ENCODE results near the gene FAM117A. TPM values are rescaled to one million over a fixed set of nuclear protein-coding genes. Genes with fewer than 3 reads are reported as not detected.

FAM117A gene
- total RNA-seq = 10 to 100 TPM; 17.7 TPM

- peak within 1 kb of the TSS; percentile 88 for H3K4me3 Mint-ChIP-seq
- H3K27me3 Mint-ChIP-seq (ENCODE audit: low read depth) = no peaks in the 10 kb centered on the region
- peak within 1 kb of the TSS; percentile 83 for H3K27ac Mint-ChIP-seq
- CTCF ChIA-PET = interaction anchor here (1.2 to 5.0 kb wide), 9 partner anchors 12 to 198 kb away, joined by 4 to 32 read pairs (median 5); partner anchors contain the start of genes NXPH3 and SLC35B1
- no peaks in the 10 kb centered on the region for H3K36me3 Mint-ChIP-seq (ENCODE audit: low read depth)
- intact Hi-C loops (cut with micrococcal nuclease) = loop anchor here (1.0 to 5.0 kb wide), 8 partner anchors 16 to 402 kb away; partner anchors contain the start of genes KAT7 and ZNF652
- no peaks in the 10 kb centered on the region for H3K9me3 Mint-ChIP-seq
- DNase-seq = peak; percentile 99
- peaks cover 47% of the 10 kb centered on the region for H3K4me1 Mint-ChIP-seq (ENCODE audit: low read depth)
Measured at GRCh38 chr17:49763735-49764558, at the start of gene FAM117A. Gene FAM117A (minus strand): TSS chr17:49764131. CDS start chr17:49764087, 44 bp downstream.

- intact Hi-C loops (cut with micrococcal nuclease) = no loop called here
- peaks cover 33% of the 10 kb centered on the region for H3K36me3 Mint-ChIP-seq (ENCODE audit: low read depth)
- H3K4me3 Mint-ChIP-seq = no peak overlapping the region
- H3K9me3 Mint-ChIP-seq = no peaks in the 10 kb centered on the region
- DNase-seq = no peak
- H3K27ac Mint-ChIP-seq = peak overlapping the region; percentile 14
- no peaks in the 10 kb centered on the region for H3K27me3 Mint-ChIP-seq (ENCODE audit: low read depth)
- peaks cover 19% of the 10 kb centered on the region for H3K4me1 Mint-ChIP-seq (ENCODE audit: low read depth)
- CTCF ChIA-PET = no interaction called here
Measured at GRCh38 chr17:49809056-49809455, 45.1 kb upstream of the FAM117A start.

GRCh38 chr17:49798738-49799137, 34.8 kb upstream of the FAM117A start:
- H3K27me3 Mint-ChIP-seq (ENCODE audit: low read depth) = no peaks in the 10 kb centered on the region
- no peaks in the 10 kb centered on the region for H3K9me3 Mint-ChIP-seq
- CTCF ChIA-PET = interaction anchor here (0.6 to 1.3 kb wide), 3 partner anchors 164 to 242 kb away, joined by 3 to 4 read pairs (median 4); no protein-coding TSS in a partner anchor
- no peak for DNase-seq
- H3K4me1 Mint-ChIP-seq (ENCODE audit: low read depth) = peaks cover 42% of the 10 kb centered on the region
- H3K36me3 Mint-ChIP-seq (ENCODE audit: low read depth) = peaks cover 40% of the 10 kb centered on the region
- intact Hi-C loops (cut with micrococcal nuclease) = loop anchor here (5.0 kb wide), 1 partner anchor 44 kb away; no protein-coding TSS in a partner anchor
- H3K4me3 Mint-ChIP-seq = no peak overlapping the region
- H3K27ac Mint-ChIP-seq = no peak overlapping the region

GRCh38 chr17:49798182-49798581, 34.3 kb upstream of the FAM117A start:
- no peak overlapping the region for H3K4me3 Mint-ChIP-seq
- DNase-seq = peak; percentile 12
- no peaks in the 10 kb centered on the region for H3K9me3 Mint-ChIP-seq
- no peaks in the 10 kb centered on the region for H3K27me3 Mint-ChIP-seq (ENCODE audit: low read depth)
- H3K36me3 Mint-ChIP-seq (ENCODE audit: low read depth) = peaks cover 41% of the 10 kb centered on the region
- no peak overlapping the region for H3K27ac Mint-ChIP-seq
- CTCF ChIA-PET = interaction anchor here (0.6 to 1.3 kb wide), 3 partner anchors 163 to 241 kb away, joined by 3 to 4 read pairs (median 4); no protein-coding TSS in a partner anchor
- intact Hi-C loops (cut with micrococcal nuclease) = loop anchor here (5.0 kb wide), 1 partner anchor 44 kb away; no protein-coding TSS in a partner anchor
- peaks cover 46% of the 10 kb centered on the region for H3K4me1 Mint-ChIP-seq (ENCODE audit: low read depth)

GRCh38 chr17:49795372-49795771, 31.4 kb upstream of the FAM117A start:
- H3K9me3 Mint-ChIP-seq = no peaks in the 10 kb centered on the region
- no peak overlapping the region for H3K27ac Mint-ChIP-seq
- no peak for DNase-seq
- peaks cover 66% of the 10 kb centered on the region for H3K4me1 Mint-ChIP-seq (ENCODE audit: low read depth)
- H3K36me3 Mint-ChIP-seq (ENCODE audit: low read depth) = peaks cover 50% of the 10 kb centered on the region
- no peaks in the 10 kb centered on the region for H3K27me3 Mint-ChIP-seq (ENCODE audit: low read depth)
- intact Hi-C loops (cut with micrococcal nuclease) = loop anchor here (5.0 kb wide), 1 partner anchor 47 kb away; no protein-coding TSS in a partner anchor
- CTCF ChIA-PET = interaction anchor here (0.8 kb wide), 1 partner anchor 88 kb away, joined by 3 read pairs; the partner anchor contains the start of gene SLC35B1
- no peak overlapping the region for H3K4me3 Mint-ChIP-seq

- CTCF ChIA-PET = interaction anchor here (0.6 to 1.2 kb wide), 2 partner anchors 11 to 200 kb away, joined by 3 read pairs; no protein-coding TSS in a partner anchor
- Mint-ChIP-seq H3K4me1 (ENCODE audit: low read depth) (peaks cover 70% of the 10 kb centered on the region), H3K27me3 (ENCODE audit: low read depth) (no peaks in the 10 kb centered on the region), H3K4me3 (no peak overlapping the region), H3K36me3 (ENCODE audit: low read depth) (peaks cover 46% of the 10 kb centered on the region), H3K9me3 (no peaks in the 10 kb centered on the region), H3K27ac (no peak overlapping the region)
- no peak for DNase-seq
- intact Hi-C loops (cut with micrococcal nuclease) = no loop called here
Measured at GRCh38 chr17:49793309-49793708, 29.4 kb upstream of the FAM117A start.

GRCh38 chr17:49789243-49789578, 25.3 kb upstream of the FAM117A start:
- Mint-ChIP-seq H3K4me3 (peak overlapping the region; percentile 92), H3K4me1 (ENCODE audit: low read depth) (peaks cover 55% of the 10 kb centered on the region), H3K27ac (peak overlapping the region; percentile 95), H3K9me3 (no peaks in the 10 kb centered on the region), H3K27me3 (ENCODE audit: low read depth) (no peaks in the 10 kb centered on the region), H3K36me3 (ENCODE audit: low read depth) (peaks cover 28% of the 10 kb centered on the region)
- no peak for DNase-seq
- CTCF ChIA-PET = interaction anchor here (1.1 kb wide), 1 partner anchor 31 kb away, joined by 3 read pairs; no protein-coding TSS in a partner anchor
- intact Hi-C loops (cut with micrococcal nuclease) = loop anchor here (1.0 to 2.0 kb wide), 6 partner anchors 40 to 220 kb away; partner anchors contain the start of gene SPOP

GRCh38 chr17:49788478-49789242, 24.7 kb upstream of the FAM117A start, which contains the start of gene KAT7:
Gene KAT7 (plus strand): TSS chr17:49788681. CDS start chr17:49788835, 154 bp downstream.
- Mint-ChIP-seq H3K4me3 (peak within 1 kb of the TSS; percentile 92), H3K27ac (peak within 1 kb of the TSS; percentile 95), H3K36me3 (ENCODE audit: low read depth) (peaks cover 28% of the 10 kb centered on the region), H3K27me3 (ENCODE audit: low read depth) (no peaks in the 10 kb centered on the region), H3K9me3 (no peaks in the 10 kb centered on the region), H3K4me1 (ENCODE audit: low read depth) (peaks cover 51% of the 10 kb centered on the region)
- intact Hi-C loops (cut with micrococcal nuclease) = loop anchor here (1.0 to 2.0 kb wide), 9 partner anchors 24 to 374 kb away; partner anchors contain the start of genes FAM117A, PHB1 and SPOP
- DNase-seq = peak; percentile 99
- CTCF ChIA-PET = interaction anchor here (0.9 to 1.8 kb wide), 3 partner anchors 9 to 40 kb away, joined by 3 to 6 read pairs (median 3); no protein-coding TSS in a partner anchor

- H3K4me3 Mint-ChIP-seq = peak overlapping the region; percentile 92
- intact Hi-C loops (cut with micrococcal nuclease) = loop anchor here (1.0 to 2.0 kb wide), 6 partner anchors 24 to 374 kb away; partner anchors contain the start of genes FAM117A and PHB1
- DNase-seq = peak; percentile 17
- no peaks in the 10 kb centered on the region for H3K9me3 Mint-ChIP-seq
- CTCF ChIA-PET = interaction anchor here (0.9 to 1.8 kb wide), 4 partner anchors 9 to 231 kb away, joined by 3 to 6 read pairs (median 4); no protein-coding TSS in a partner anchor
- H3K27ac Mint-ChIP-seq = peak overlapping the region; percentile 95
- no peaks in the 10 kb centered on the region for H3K27me3 Mint-ChIP-seq (ENCODE audit: low read depth)
- H3K4me1 Mint-ChIP-seq (ENCODE audit: low read depth) = peaks cover 46% of the 10 kb centered on the region
- peaks cover 25% of the 10 kb centered on the region for H3K36me3 Mint-ChIP-seq (ENCODE audit: low read depth)
Measured at GRCh38 chr17:49787884-49788477, 24.1 kb upstream of the FAM117A start.

GRCh38 chr17:49784636-49785035, 20.7 kb upstream of the FAM117A start:
- intact Hi-C loops (cut with micrococcal nuclease) = no loop called here
- H3K27ac Mint-ChIP-seq = no peak overlapping the region
- no peak for DNase-seq
- H3K4me3 Mint-ChIP-seq = no peak overlapping the region
- no peaks in the 10 kb centered on the region for H3K9me3 Mint-ChIP-seq
- H3K36me3 Mint-ChIP-seq (ENCODE audit: low read depth) = peaks cover 5% of the 10 kb centered on the region
- peaks cover 15% of the 10 kb centered on the region for H3K4me1 Mint-ChIP-seq (ENCODE audit: low read depth)
- CTCF ChIA-PET = interaction anchor here (0.6 kb wide), 1 partner anchor 214 kb away, joined by 3 read pairs; no protein-coding TSS in a partner anchor
- no peaks in the 10 kb centered on the region for H3K27me3 Mint-ChIP-seq (ENCODE audit: low read depth)

- CTCF ChIA-PET = interaction anchor here (1.2 kb wide), 1 partner anchor 12 kb away, joined by 3 read pairs; no protein-coding TSS in a partner anchor
- H3K27me3 Mint-ChIP-seq (ENCODE audit: low read depth) = no peaks in the 10 kb centered on the region
- H3K27ac Mint-ChIP-seq = no peak overlapping the region
- H3K4me1 Mint-ChIP-seq (ENCODE audit: low read depth) = peaks cover 9% of the 10 kb centered on the region
- H3K4me3 Mint-ChIP-seq = no peak overlapping the region
- H3K36me3 Mint-ChIP-seq (ENCODE audit: low read depth) = no peaks in the 10 kb centered on the region
- no peak for DNase-seq
- no peaks in the 10 kb centered on the region for H3K9me3 Mint-ChIP-seq
- intact Hi-C loops (cut with micrococcal nuclease) = no loop called here
Measured at GRCh38 chr17:49783791-49784190, 19.9 kb upstream of the FAM117A start.
